HUDEP-2 (cell line): ENCODE data around the gene IQGAP1.
"Not testable (repeated sequence)": the region's sequence is repeated elsewhere in the genome, so short reads cannot be mapped to it uniquely, and the experiment has no call there.

Experiments
- DNase-seq, 76 experiments: peaks; one replicate each; lab custom pipeline; 2025; ENCODE audit not compliant: unreplicated experiment in 76 of 76; lab: John Stamatoyannopoulos, UW

The IQGAP1 gene

GRCh38 chr15:90387534-90388461, at the start of gene IQGAP1:
IQGAP1 (plus strand) TSS chr15:90388242; CDS start chr15:90388342, 100 bp downstream.
- peak in 75 of 76 experiments; percentile 16 to 99 (median 94) for DNase-seq

- no peak for DNase-seq
Observed at GRCh38 chr15:90338532-90338931, 49.5 kb upstream of the IQGAP1 start.

GRCh38 chr15:90340345-90340744, 47.7 kb upstream of the IQGAP1 start:
- no peak for DNase-seq

GRCh38 chr15:90343302-90343790, 44.7 kb upstream of the IQGAP1 start:
- DNase-seq = no peak

GRCh38 chr15:90344662-90345061, 43.4 kb upstream of the IQGAP1 start:
- no peak for DNase-seq

GRCh38 chr15:90345857-90346256, 42.2 kb upstream of the IQGAP1 start:
- no peak for DNase-seq

- DNase-seq = not testable (repeated sequence)
Observed at GRCh38 chr15:90347431-90348065, 40.5 kb upstream of the IQGAP1 start.

GRCh38 chr15:90348456-90348855, 39.6 kb upstream of the IQGAP1 start:
- no peak for DNase-seq

- DNase-seq = no peak
Observed at GRCh38 chr15:90349072-90349471, 39.0 kb upstream of the IQGAP1 start.

- DNase-seq = no peak
Observed at GRCh38 chr15:90349821-90350220, 38.2 kb upstream of the IQGAP1 start.

GRCh38 chr15:90351479-90352106, 36.4 kb upstream of the IQGAP1 start:
- peak in 1 of 76 experiments; percentile 23 for DNase-seq

- DNase-seq = peak in 74 of 76 experiments; percentile 8 to 96 (median 84)
Observed at GRCh38 chr15:90352107-90352893, 35.7 kb upstream of the IQGAP1 start, which contains the start of gene ZNF774. ZNF774 (plus strand) TSS chr15:90352284; CDS start chr15:90354661, 2,377 bp downstream.

GRCh38 chr15:90354986-90355385, 33.1 kb upstream of the IQGAP1 start:
- DNase-seq = no peak

- DNase-seq = no peak
Observed at GRCh38 chr15:90358124-90359033, 29.7 kb upstream of the IQGAP1 start.

- DNase-seq = no peak
Observed at GRCh38 chr15:90360746-90361145, 27.3 kb upstream of the IQGAP1 start.

- DNase-seq = peak in 4 of 76 experiments; percentile 4 to 11 (median 6)
Observed at GRCh38 chr15:90362936-90363212, 25.2 kb upstream of the IQGAP1 start.

- no peak for DNase-seq
Observed at GRCh38 chr15:90364251-90364650, 23.8 kb upstream of the IQGAP1 start.

- no peak for DNase-seq
Observed at GRCh38 chr15:90365414-90366055, 22.5 kb upstream of the IQGAP1 start.

- DNase-seq = no peak
Observed at GRCh38 chr15:90367576-90367975, 20.5 kb upstream of the IQGAP1 start.
